ENCODE results near the gene CRYBB1. TPM values are rescaled to one million over a fixed set of nuclear protein-coding genes. Genes with fewer than 3 reads are reported as not detected.

The CRYBB1 gene
- total RNA-seq, 1 donor from 2014 or later: not detected

- Histone ChIP-seq H3K36me3 (no peaks in the 10 kb centered on the region), H3K9me3 (no peaks in the 10 kb centered on the region), H3K27ac (no peak overlapping the region), H3K4me1 (peaks cover 26% of the 10 kb centered on the region), H3K27me3 (peaks cover 18% of the 10 kb centered on the region), H3K4me3 (no peak overlapping the region)
- intact Hi-C loops (cut with DNase I): no loop called here
- DNase-seq (ENCODE audit: extremely low spot score in 2 of 2): no peak
- TF ChIP-seq CTCF (IDR thresholded peaks at IDR 0.05) (no peak), POLR2A (IDR thresholded peaks at IDR 0.05) (no peak), POLR2AphosphoS5 (IDR thresholded peaks at IDR 0.05; ENCODE audit: insufficient read depth in 1 of 2, low read depth in 1 of 2) (no peak)
Measured at GRCh38 chr22:26660961-26661578, 43.2 kb upstream of the CRYBB1 start.

GRCh38 chr22:26660356-26660755 lies 42.5 kb upstream of the CRYBB1 start:
- intact Hi-C loops (cut with DNase I): no loop called here
- H3K4me3 ChIP-seq: no peak overlapping the region
- DNase-seq (ENCODE audit: extremely low spot score in 2 of 2): no peak
- H3K36me3 ChIP-seq: no peaks in the 10 kb centered on the region
- TF ChIP-seq POLR2A (IDR thresholded peaks at IDR 0.05) (no peak), CTCF (IDR thresholded peaks at IDR 0.05) (no peak), POLR2AphosphoS5 (IDR thresholded peaks at IDR 0.05; ENCODE audit: insufficient read depth in 1 of 2, low read depth in 1 of 2) (no peak)
- peaks cover 18% of the 10 kb centered on the region for H3K27me3 ChIP-seq
- peaks cover 26% of the 10 kb centered on the region for H3K4me1 ChIP-seq
- H3K9me3 ChIP-seq: no peaks in the 10 kb centered on the region
- no peak overlapping the region for H3K27ac ChIP-seq

- peaks cover 18% of the 10 kb centered on the region for H3K27me3 ChIP-seq
- no peak for DNase-seq (ENCODE audit: extremely low spot score in 2 of 2)
- peak overlapping the region; percentile 27 to 32 for H3K4me3 ChIP-seq
- H3K4me1 ChIP-seq: peaks cover 26% of the 10 kb centered on the region
- intact Hi-C loops (cut with DNase I): no loop called here
- H3K36me3 ChIP-seq: no peaks in the 10 kb centered on the region
- H3K27ac ChIP-seq: no peak overlapping the region
- H3K9me3 ChIP-seq: no peaks in the 10 kb centered on the region
- TF ChIP-seq POLR2A (IDR thresholded peaks at IDR 0.05): no peak
- peak in 1 of 2 donors; percentile 31 for TF ChIP-seq POLR2AphosphoS5 (IDR thresholded peaks at IDR 0.05; ENCODE audit: insufficient read depth in 1 of 2, low read depth in 1 of 2)
Measured at GRCh38 chr22:26658671-26659478, 41.0 kb upstream of the CRYBB1 start.

DNA sequence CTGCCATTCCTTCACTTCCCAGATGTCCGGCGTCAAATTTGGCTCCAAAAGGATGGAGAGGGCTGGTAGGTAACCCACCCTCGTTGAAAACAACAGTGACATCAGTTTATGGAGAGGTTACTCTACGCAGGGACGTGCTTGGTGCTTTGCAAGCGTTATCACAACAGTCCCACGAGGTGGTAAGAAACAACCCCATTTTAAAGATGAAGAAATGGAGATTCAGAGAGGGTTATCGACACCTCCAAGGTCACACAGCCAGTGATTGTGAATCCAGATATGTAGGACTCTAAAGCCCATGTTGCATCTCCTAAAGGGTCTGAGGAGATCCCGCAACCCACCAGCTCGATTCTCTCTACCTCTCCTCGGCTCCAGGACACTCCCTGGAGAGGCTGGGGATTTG lies 40.3 kb upstream of the CRYBB1 start:
- Histone ChIP-seq H3K4me1 (peaks cover 26% of the 10 kb centered on the region), H3K36me3 (no peaks in the 10 kb centered on the region), H3K4me3 (peak overlapping the region; percentile 32), H3K9me3 (no peaks in the 10 kb centered on the region), H3K27ac (no peak overlapping the region), H3K27me3 (peaks cover 18% of the 10 kb centered on the region)
- DNase-seq (ENCODE audit: extremely low spot score in 2 of 2): no peak
- intact Hi-C loops (cut with DNase I): no loop called here
- no peak for TF ChIP-seq CTCF (IDR thresholded peaks at IDR 0.05)
- TF ChIP-seq POLR2AphosphoS5 (IDR thresholded peaks at IDR 0.05; ENCODE audit: insufficient read depth in 1 of 2, low read depth in 1 of 2): no peak
- TF ChIP-seq POLR2A (IDR thresholded peaks at IDR 0.05): no peak

DNA sequence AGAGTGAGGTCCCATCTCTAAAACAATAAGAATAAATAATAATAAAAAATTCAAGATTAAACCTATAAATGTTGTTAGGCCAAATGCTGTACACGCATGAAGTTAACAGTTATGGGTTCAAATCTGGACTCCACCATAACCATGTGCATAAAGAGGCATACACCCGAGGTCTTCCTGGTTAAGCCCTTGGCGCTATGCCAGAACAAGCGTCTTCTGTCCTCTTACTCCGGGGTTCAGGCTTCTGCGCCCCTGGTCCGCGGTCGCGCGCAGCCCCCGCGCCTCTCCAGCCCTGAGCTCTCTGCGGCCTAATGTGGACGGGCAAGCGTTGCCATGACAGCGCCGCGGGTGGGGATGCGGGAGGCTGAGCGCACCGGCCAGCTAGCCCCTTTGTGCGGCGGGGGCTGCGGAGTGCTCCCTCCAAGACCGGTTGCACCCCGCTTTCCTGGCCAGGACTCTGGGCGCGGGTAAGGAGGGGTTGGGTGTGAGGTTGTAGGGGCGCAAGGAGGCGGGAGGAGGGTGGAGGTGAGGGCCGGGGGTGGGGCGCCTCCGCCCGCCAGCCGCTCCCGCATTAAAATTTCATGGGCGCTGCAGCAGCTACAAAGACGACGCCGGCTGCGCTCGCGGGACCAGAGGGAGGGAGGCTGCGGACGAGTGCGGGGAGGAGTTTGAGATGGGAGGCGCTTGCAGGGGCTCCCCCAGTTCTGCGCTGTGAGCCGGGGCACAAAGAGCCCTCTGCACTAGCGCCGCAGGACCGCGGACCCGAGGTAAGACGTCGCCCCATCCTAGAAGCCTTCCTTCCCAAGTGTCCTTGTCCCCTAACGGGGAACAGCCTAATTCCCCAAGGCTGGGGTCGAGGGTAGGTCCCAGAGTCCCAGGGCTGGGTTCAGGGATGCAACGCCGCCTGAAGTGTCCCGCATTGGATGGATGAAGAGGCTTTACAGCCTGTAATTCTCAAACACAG lies 39.3 kb upstream of the CRYBB1 start, which contains the start of gene MIAT:
Gene MIAT (plus strand): TSS at position 698 of the 961 bp plus-strand sequence.
- Histone ChIP-seq H3K36me3 (no peaks in the 10 kb centered on the region), H3K4me3 (peak within 1 kb of the TSS; percentile 32)
- intact Hi-C loops (cut with DNase I): no loop called here

More for the DNA sequence above, 39.3 kb upstream of the CRYBB1 start, which contains the start of gene MIAT:
- Histone ChIP-seq H3K4me1 (peaks cover 26% of the 10 kb centered on the region), H3K27ac (no peak within 1 kb of the TSS), H3K9me3 (no peaks in the 10 kb centered on the region), H3K27me3 (peaks cover 18% of the 10 kb centered on the region)
- TF ChIP-seq CTCF (IDR thresholded peaks at IDR 0.05): no peak
- no peak for TF ChIP-seq POLR2AphosphoS5 (IDR thresholded peaks at IDR 0.05; ENCODE audit: insufficient read depth in 1 of 2, low read depth in 1 of 2)
- TF ChIP-seq POLR2A (IDR thresholded peaks at IDR 0.05): no peak
- no peak for DNase-seq (ENCODE audit: extremely low spot score in 2 of 2)
